GM19240 (cell line): ENCODE measurements around the gene ST8SIA6.

ENCODE experiments used
- DNase-seq: peaks from one replicate; pipeline ENCODE4 v3.0.0; 2011; ENCODE audit warnings: low spot score; ENCODE audit not compliant: insufficient read length

Gene ST8SIA6

DNA sequence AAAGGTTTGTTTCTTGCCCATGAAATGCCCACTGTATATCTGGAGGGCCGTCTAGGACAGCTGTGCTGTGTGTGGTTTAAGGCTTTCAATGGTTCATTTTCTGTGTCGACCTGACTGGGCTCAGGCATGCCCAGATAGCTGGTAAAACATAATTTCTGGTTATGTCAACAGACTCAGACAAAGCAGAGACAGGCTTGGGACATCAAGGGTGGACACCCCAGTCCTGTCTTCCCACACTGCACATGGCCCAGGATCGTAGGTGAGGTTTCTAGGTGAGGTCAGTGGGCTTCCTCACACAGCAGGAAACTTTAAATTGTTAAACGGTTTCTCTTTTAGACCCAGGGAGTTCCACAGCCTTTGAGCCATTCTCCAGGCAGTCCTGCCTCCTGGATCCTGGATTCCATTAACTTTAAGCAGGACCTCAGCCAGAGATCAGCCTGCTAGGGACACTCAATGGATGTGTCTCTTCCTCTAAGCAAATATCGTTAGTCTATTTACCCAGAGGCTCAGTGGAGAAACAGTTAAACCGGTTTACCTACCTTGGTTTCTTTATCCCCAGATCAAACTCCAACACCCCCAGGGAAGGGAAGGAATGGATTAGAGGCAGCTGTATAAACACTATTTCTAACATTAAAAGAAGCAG, 66.4 kb downstream of the ST8SIA6 start:
- no peak for DNase-seq

DNA sequence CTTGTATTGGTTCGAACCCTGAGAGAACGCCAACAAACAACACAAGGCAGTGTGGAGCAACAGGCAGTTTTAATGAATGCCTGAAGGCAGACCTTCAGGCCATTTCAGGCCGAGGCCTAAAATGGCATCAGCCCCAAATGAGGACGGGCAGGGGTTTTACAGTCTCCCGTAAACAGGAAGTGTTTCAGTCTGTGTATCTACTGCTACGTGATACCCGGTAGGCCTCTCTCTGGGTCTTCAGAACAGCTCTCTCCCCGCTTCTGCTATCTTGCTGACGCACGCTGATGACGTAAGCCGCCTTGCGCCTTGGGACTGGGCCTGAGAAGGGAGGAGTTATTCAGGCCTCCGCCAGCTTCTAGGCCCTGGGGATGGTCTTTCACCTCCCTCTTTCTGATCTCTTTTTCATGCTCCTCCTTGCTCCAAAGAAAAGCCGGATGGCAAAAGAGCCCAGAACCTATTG, 67.7 kb downstream of the ST8SIA6 start:
- DNase-seq = no peak

DNA sequence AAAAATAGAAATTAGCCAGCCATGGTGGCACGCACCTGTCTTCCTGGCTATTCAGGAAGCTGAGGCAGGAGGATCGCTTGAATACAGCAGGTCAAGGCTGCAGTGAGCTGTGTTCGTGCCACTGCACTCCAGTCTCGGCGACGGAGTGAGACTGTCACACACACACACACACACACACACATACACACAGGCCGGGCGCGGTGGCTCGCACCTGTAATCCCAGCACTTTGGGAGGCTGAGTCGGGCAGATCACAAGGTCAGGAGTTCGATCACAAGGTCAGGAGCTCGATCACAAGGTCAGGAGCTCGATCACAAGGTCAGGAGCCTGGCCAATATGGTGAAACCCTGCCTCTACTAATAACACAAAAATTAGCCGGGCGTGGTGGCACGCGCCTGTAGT, 68.4 kb downstream of the ST8SIA6 start:
- DNase-seq = no peak

DNA sequence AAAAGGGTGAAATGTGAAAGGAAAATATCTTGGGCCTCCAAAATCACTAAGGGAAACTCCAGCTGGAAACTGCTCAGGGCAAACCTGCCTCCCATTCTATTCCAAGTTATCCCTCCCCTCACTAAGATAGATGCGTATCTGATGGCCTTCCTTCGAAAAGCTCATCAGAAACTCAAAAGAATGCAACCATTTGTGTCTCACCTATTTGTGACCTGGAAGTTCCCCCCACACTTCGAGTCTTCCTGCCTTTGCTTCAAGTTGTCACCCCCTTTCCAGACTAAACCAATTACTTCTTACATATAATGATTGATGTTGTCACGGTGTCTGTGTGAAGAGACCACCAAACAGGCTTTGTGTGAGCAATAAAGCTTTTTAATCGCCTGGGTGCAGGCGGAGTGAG, 69.3 kb downstream of the ST8SIA6 start:
- no peak for DNase-seq

DNA sequence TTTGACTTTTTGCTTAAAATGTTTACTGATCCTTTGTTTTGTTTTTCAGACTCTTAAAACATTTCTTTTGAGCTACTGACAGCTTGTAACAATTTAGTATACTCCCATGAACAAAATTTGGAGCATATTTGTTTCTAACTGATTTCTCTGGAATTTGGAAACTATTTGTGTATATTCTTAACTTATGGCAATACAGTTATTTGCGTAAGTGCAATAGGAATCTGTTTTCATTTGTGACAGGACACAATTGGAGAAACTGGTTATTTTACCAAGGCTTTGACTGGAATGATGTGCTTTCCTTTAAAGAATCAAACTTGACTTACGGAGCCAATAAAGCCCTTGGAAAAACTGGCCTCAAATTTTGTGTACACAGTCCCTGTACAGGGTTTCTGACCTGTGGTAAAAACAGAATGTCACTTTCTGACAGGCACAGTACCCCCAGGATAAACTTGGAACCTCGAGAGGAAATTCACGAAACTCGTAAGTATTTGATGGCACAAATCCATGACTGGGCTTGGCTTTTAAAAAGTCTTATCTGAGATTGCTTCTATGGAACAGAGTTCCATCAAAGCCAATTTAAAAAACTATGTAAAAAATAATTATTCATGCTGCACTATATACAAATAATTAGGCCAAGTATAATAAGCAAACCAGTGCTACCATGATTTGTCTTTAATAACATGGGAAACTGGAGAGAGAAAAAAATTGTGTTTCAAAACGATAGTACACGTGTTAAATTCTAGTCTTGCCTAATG, 70.4 kb downstream of the ST8SIA6 start:
- DNase-seq = no peak

DNA sequence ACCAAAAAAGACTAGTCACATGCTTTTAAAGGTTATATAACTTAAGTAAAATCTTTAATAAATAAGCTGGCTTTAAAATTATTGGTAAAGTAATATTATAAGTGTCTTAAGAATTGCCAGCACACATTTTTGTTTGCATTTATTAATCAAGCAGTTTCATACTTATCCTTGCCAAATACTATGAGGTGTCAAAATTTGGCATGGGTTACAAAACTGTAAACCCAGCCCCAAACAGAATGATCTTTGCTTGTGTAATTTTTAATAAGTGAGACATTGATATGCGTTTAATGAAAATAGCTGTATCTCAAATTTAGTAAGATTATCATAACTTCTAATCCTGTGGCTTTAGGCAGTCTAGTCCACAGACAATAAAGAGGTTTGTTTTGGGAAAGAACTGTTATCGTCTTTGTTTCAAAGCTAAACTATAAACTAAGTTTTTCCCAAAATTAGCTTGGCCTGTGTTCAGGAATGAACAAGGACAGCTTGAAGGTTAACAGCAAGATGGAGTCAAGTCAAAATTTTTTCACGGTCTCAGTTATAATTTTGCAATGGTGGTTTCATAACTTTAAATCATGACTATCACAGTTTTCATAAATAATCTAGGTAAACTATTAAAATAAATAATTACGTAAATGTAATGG, 72.8 kb downstream of the ST8SIA6 start:
- DNase-seq = no peak

DNA sequence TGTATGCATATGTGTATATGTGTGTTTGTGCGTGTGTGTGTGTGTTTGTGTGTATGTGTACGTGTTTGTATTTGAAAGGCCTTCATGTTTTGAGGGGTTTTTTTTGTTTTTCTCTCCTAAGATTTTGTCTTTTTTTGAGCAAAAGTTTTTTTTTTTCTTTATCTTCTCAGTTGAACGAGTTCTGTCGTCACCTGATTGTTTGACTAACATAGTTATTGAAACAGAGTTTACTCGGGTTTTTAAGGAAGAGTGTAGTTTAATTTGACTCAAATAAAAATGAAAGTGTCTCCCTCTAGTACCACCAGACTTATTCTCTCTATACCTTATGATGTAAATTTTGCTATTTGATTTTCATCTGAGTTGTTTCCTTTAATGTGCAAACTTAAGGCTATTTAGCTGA, 73.5 kb downstream of the ST8SIA6 start:
- no peak for DNase-seq

DNA sequence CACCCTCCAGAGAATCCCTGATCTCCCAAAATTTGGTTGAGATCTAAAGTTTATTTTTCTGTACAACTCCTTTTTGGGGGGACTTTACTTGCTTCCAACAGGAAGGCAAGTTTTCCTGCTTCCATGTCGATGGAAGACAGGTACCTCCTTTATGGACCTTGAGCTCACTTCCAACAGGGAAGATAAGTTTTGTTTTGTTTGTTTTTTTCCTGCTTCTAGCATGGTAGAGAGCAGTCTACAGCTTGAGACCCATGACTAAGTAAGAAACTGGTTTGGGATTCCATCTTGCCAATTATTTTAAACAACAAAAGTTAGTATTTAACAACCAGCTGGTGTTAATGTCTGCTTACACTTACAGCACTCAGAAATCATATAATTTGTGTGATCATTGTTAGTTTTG, 74.4 kb downstream of the ST8SIA6 start:
- no peak for DNase-seq

GRCh38 chr10:17379151-17379690, 75.2 kb downstream of the ST8SIA6 start:
- DNase-seq = no peak

DNA sequence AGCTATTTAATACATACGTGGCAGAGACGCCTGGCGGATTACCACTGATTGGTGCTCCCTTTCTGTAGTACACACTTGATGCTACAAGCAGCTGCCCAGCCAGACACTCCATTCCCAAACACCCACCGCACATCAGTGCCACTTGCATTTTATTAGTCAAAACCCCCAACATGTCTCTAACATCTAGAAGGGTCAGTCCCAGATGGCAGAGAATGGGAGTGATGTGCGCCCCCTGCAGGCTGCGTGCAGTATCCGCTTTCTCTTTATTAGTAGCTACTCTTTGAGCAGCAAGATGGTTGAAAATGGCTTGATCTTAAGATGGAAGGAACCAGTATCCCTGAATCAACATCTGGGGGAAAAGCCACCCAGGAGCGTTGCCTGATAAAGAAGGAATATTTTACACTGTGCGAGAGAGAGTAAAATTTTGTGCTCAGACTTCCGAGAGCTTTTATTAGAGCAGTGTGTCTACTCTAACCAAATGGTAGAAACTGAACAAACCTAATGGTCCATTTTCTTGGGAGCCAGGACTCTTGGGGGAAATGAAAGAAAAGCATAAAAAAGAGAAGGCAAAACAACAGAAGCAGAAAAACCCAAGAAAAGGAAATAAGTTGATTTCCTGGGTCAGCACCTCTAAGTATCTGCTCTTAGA, 78.3 kb downstream of the ST8SIA6 start:
- no peak for DNase-seq

DNA sequence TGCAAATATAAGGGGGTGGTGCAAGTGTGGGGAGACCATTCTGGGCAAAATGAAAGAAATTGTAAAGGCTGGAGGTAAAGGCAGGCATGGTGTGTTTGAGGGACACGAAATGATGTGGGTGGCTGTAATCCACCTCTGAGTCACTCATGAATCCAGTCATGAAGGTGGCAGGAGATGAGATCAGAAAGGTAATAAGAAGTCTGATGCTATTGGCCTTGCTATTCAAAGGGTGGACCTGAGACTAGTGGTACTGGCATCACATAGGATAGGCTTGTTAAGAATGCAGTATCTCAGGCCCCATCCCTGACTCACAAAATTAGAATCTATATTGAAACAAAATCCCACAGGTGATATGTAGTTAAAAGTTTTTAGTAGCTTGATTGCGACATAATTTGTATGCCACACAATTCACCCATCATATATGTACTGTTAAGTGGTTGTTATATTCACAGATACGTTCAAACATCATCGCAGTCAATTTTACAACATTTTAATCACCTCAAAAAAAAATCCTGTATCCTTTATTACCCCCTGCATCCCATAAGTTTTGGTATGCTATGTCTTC, 85.6 kb downstream of the ST8SIA6 start:
- no peak for DNase-seq

GRCh38 chr10:17366705-17367104, 87.7 kb downstream of the ST8SIA6 start:
- DNase-seq = no peak

GRCh38 chr10:17365402-17365801, 89.0 kb downstream of the ST8SIA6 start:
- no peak for DNase-seq

- DNase-seq = no peak
These were observed 95.9 kb downstream of the ST8SIA6 start for GRCh38 chr10:17358461-17358860.

DNA sequence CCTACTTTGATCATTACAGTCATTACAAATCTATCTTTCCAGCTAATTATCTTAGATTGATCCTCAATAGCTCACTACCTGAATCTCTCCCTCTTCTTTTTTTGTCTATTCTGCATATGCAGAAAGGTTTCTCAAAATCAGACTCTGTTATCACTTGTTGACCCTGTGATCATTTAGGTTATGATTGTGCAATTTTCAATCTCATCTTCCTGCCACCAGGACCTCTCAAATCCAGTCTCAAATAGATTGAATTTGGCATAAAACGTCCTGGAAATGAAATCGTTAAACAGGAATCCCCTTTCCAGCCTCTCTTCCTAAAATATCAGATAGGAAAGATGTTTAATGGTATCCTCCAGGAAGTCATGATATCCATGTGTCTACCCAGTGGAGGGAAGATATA, 96.6 kb downstream of the ST8SIA6 start:
- DNase-seq = no peak

- DNase-seq = no peak
These were observed 97.6 kb downstream of the ST8SIA6 start for GRCh38 chr10:17356820-17357219.

GRCh38 chr10:17354781-17355180, 99.6 kb downstream of the ST8SIA6 start:
- no peak for DNase-seq

DNA sequence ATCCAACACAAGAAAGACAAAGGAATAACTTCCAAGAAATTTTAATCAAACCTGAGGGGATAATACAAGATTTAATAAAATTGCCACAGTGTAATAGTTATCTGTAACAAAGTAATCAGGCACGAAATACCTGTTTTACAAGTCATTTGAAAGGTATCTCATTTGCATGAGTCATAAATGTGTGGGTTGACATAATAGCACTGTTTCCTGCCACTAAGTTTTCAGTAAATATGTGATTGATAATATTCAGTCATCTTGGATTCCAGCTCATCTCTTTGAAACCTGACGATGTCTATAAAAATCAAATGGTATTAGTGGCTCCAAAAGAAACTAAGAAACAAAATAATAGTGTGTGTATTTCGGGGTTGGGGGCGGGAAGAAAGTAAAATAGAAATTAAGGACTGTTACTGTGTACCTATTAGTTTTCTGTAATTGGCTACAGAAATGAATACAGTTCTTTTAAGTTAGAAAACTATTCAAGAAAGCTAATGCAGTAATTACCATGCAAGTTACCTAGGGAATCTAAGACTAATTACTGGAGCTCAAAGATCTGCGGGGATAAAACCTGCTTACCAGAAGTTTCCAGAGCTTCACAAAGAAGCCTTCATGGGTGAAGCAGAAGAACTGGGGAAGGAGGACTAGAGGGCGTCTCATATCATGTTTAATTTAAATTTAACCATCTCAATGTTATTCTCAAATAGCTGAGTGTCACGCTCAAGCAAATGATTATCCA, 100.7 kb downstream of the ST8SIA6 start:
- no peak for DNase-seq

DNA sequence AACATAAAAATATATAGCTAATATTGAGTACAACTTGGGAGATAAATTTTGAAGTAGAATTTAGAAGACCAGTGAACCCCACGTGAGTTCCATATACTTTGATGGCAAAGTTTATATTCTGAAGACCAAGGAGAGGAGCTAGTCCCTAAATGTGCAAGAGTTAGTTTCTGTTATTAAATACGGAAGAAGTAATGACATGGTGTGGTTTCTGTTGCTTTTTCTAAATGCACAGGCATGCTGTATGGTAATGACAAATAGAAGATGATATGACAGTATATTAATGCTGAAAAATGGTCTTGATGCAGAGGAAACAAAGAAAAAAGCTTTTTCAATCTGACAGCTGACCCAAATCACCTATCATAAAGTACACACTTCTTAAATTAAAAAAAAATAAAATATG, 101.8 kb downstream of the ST8SIA6 start:
- DNase-seq = no peak

DNA sequence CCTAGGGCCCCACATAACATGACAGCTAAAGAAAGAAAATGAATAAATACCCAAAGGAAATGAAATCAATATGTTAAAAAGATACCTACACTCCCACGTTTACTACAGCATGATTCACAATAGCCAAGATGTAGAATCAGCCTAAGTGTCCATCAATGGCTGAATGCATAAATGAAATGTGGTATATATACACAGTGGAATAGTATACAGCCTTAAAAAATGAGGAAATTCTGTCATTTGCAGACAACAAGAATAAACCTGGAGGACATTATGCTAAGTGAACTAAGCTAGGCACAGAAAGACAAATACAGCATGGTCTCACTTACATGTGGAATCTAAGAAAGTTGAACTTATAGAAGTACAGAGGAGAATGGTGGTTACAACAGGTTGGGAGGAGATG, 102.9 kb downstream of the ST8SIA6 start:
- no peak for DNase-seq

- no peak for DNase-seq
These were observed 104.7 kb downstream of the ST8SIA6 start for GRCh38 chr10:17349717-17350116.
